Neural cell (in vitro differentiated cells): Measurements from ENCODE around the gene COPS2. TPM values are rescaled to one million over a fixed set of nuclear protein-coding genes. Genes with fewer than 3 reads are reported as not detected.
"Not testable (repeated sequence)": the region's sequence is repeated elsewhere in the genome, so short reads cannot be mapped to it uniquely, and the experiment has no call there.

ENCODE experiments used
- H2AFZ ChIP-seq: fragments of 200-600, 300-800 bp; sonication (generic), shearing (Covaris generic); 2 replicates; pipeline ENCODE4 v1.6.0; 2014; ENCODE audit warnings: low read depth, mild to moderate bottlenecking, antibody characterized with exemption, low read length, moderate library complexity
- H3F3A ChIP-seq: fragments of 200-600 bp; shearing (Covaris generic); 2 replicates; pipeline ENCODE4 v1.6.1; 2016; ENCODE audit warnings: mild to moderate bottlenecking, moderate library complexity, mixed read lengths, antibody characterized with exemption, low read length; ENCODE audit not compliant: insufficient read depth, poor library complexity, severe bottlenecking
- H3K27ac ChIP-seq: fragments of 200-600, 300-800 bp; sonication (generic), shearing (Covaris generic); 2 replicates; pipeline ENCODE4 v1.5.1; 2014; ENCODE audit warnings: mild to moderate bottlenecking, low read length, moderate library complexity
- H3K27me3 ChIP-seq: fragments of 300-800, 200-600 bp; sonication (generic), shearing (Covaris generic); 2 replicates; pipeline ENCODE4 v1.6.0; 2014; ENCODE audit warnings: mild to moderate bottlenecking, low read depth, low read length, moderate library complexity; ENCODE audit not compliant: insufficient read depth
- H3K36me3 ChIP-seq: fragments of 300-800, 200-600 bp; sonication (generic), shearing (Covaris generic); 2 replicates; pipeline ENCODE4 v1.5.1; 2014; ENCODE audit warnings: mild to moderate bottlenecking, antibody characterized with exemption, low read length, moderate library complexity; ENCODE audit not compliant: insufficient read depth
- H3K4me2 ChIP-seq: fragments of 300-800, 200-600 bp; sonication (generic), shearing (Covaris generic); 2 replicates; pipeline ENCODE4 v1.6.0; 2014; ENCODE audit warnings: mild to moderate bottlenecking, low read length
- H3K4me3 ChIP-seq: fragments of 300-800, 200-600 bp; sonication (generic), shearing (Covaris generic); 2 replicates; pipeline ENCODE4 v1.5.1; 2014; ENCODE audit warnings: mild to moderate bottlenecking, low read length, moderate library complexity
- H3K79me2 ChIP-seq: fragments of 200-600 bp; shearing (Covaris generic); replicated peaks from 2 replicates; pipeline ENCODE4 v1.6.0; 2014; ENCODE audit warnings: mild to moderate bottlenecking, low read length, moderate library complexity; ENCODE audit not compliant: insufficient read depth
- H3K9ac ChIP-seq: fragments of 300-800, 200-600 bp; sonication (generic), shearing (Covaris generic); 2 replicates; pipeline ENCODE4 v1.6.1; 2016; ENCODE audit warnings: mild to moderate bottlenecking, low read length, mixed read lengths
- H3K9me2 ChIP-seq: fragments of 200-600 bp; shearing (Covaris generic); 2 replicates; pipeline ENCODE4 v1.6.1; 2016; ENCODE audit warnings: mild to moderate bottlenecking, low read length, mixed read lengths; ENCODE audit not compliant: insufficient read depth
- H3K9me3 ChIP-seq: fragments of 200-600, 300-800 bp; sonication (generic), shearing (Covaris generic); 2 replicates; pipeline ENCODE4 v1.6.1; 2016; ENCODE audit warnings: mild to moderate bottlenecking, mixed run types, low read length, moderate library complexity, mixed read lengths
- H4K20me1 ChIP-seq: fragments of 200-600 bp; shearing (Covaris generic); 2 replicates; pipeline ENCODE4 v1.6.1; 2016; ENCODE audit warnings: mild to moderate bottlenecking, mixed run types; ENCODE audit not compliant: insufficient read depth
- EP300 ChIP-seq: fragments of 450-650 bp; conservative IDR thresholded peaks from 2 replicates; pipeline ENCODE4 v1.6.1; 2014; ENCODE audit warnings: antibody characterized with exemption, mild to moderate bottlenecking, moderate library complexity; ENCODE audit not compliant: poor library complexity, severe bottlenecking
- EZH2 ChIP-seq: fragments of 200-600, 300-800 bp; shearing (Covaris generic), sonication (generic); IDR thresholded peaks from 2 replicates; pipeline ENCODE4 v1.6.1; 2014; ENCODE audit warnings: antibody characterized with exemption, low read length, borderline replicate concordance, mild to moderate bottlenecking; ENCODE audit not compliant: insufficient read depth, poor library complexity, severe bottlenecking
- MXI1 ChIP-seq: fragments of 450-650 bp; conservative IDR thresholded peaks from 2 replicates; pipeline ENCODE4 v1.6.1; 2014; ENCODE audit warnings: antibody characterized with exemption, mild to moderate bottlenecking; ENCODE audit not compliant: poor library complexity, severe bottlenecking
- POLR2AphosphoS5 ChIP-seq: IDR thresholded peaks from 2 replicates; pipeline ENCODE4 v1.6.1; 2012
- REST ChIP-seq: IDR thresholded peaks from 2 replicates; pipeline ENCODE4 v1.6.1; 2012; ENCODE audit warnings: borderline replicate concordance
- SMC3 ChIP-seq: fragments of 450-650 bp; conservative IDR thresholded peaks from 2 replicates; pipeline ENCODE4 v1.6.1; 2014; ENCODE audit warnings: antibody characterized with exemption, mild to moderate bottlenecking, moderate library complexity; ENCODE audit not compliant: poor library complexity
- polyA plus RNA-seq: library from polyadenylated mRNA; depleted of rRNA; stranded (reverse); fragments of >200 nt; gene quantifications from 2 replicates; pipeline ENCODE4 v1.2.3, GENCODE V29; 2014
- small RNA-seq, 3 experiments: library from RNA; depleted of rRNA; stranded (forward); fragments of <200 nt; gene quantifications; one replicate each; pipeline ENCODE3, GENCODE V24; 2012

Gene COPS2
- polyA plus RNA-seq, 1 donor from 2014 or later: 88.8 TPM

- Histone ChIP-seq H3K9ac (no peak overlapping the region), H3K36me3 (no peaks in the 10 kb centered on the region), H3K9me3 (no peaks in the 10 kb centered on the region), H3K79me2 (no peaks in the 10 kb centered on the region), H3F3A (no peaks in the 10 kb centered on the region), H3K4me2 (no peak overlapping the region), H3K27ac (no peak overlapping the region), H3K27me3 (no peaks in the 10 kb centered on the region), H4K20me1 (no peaks in the 10 kb centered on the region), H3K9me2 (no peaks in the 10 kb centered on the region), H3K4me3 (no peak overlapping the region), H2AFZ (no peak overlapping the region)
- TF ChIP-seq REST: no peak
- TF ChIP-seq SMC3: no peak
- no peak for TF ChIP-seq POLR2AphosphoS5
- TF ChIP-seq MXI1: no peak
- no peak for TF ChIP-seq EZH2
- no peak for TF ChIP-seq EP300
These were observed 79.5 kb downstream of the COPS2 start for GRCh38 chr15:49075881-49076280.

- H3K9me3 ChIP-seq, H4K20me1 ChIP-seq, H3K27me3 ChIP-seq, H3F3A ChIP-seq, H3K4me3 ChIP-seq, H3K36me3 ChIP-seq, H3K79me2 ChIP-seq, H3K9ac ChIP-seq, H3K9me2 ChIP-seq, H3K27ac ChIP-seq, H3K4me2 ChIP-seq, H2AFZ ChIP-seq: not testable (repeated sequence)
These were observed 80.7 kb downstream of the COPS2 start for GRCh38 chr15:49074589-49075287.

Small RNA genes lying within 50 kb of the gene (small RNA-seq; reads per million reads assigned to genes)
- gene MIR4716 (0 reads per million in 3 experiments), gene RF00019 (0 to 1.2 (median 0) reads per million in 3 experiments), gene RN7SL307P (0 reads per million in 3 experiments)

Other genes with a start within 250 kb of the COPS2 start
- 4.5 and 5.0 TPM in 2 replicates for gene SHC4, start 191.7 kb downstream of the COPS2 start, polyA plus RNA-seq
- gene SECISBP2L, start 109.2 kb downstream of the COPS2 start, polyA plus RNA-seq: 44.9 and 45.9 TPM in 2 replicates
- gene GALK2, start 14.6 kb upstream of the COPS2 start, polyA plus RNA-seq: 26.3 and 33.3 TPM in 2 replicates